ENCODE measurements around the gene SDK1. TPM values are rescaled to one million over a fixed set of nuclear protein-coding genes. Genes with fewer than 3 reads are reported as not detected.

Gene SDK1
- total and polyA plus RNA-seq, 10 of the 15 experiments (the other 5 are each of a cell fraction or from before 2014, with no cell fraction given), result 0.14 to 0.33 TPM; not detected in 8

GRCh38 chr7:3973264-3973663 lies 672.2 kb downstream of the SDK1 start:
- Histone ChIP-seq H4K20me1 (ENCODE audit: control insufficient read depth, insufficient read depth) (no peaks in the 10 kb centered on the region), H3K79me2 (ENCODE audit: control insufficient read depth, insufficient read depth, low read length) (no peaks in the 10 kb centered on the region), H3K27me3 (replicated peaks in 1 of 2; ENCODE audit: control insufficient read depth in 2 of 2, insufficient read depth in 2 of 2, low read length in 1 of 2) (no peaks in the 10 kb centered on the region), H3K36me3 (ENCODE audit: control insufficient read depth in 2 of 2, insufficient read depth in 2 of 2, low read length in 1 of 2) (no peaks in the 10 kb centered on the region), H3K27ac (ENCODE audit: control insufficient read depth, insufficient read depth) (no peak overlapping the region), H2AFZ (ENCODE audit: control insufficient read depth, low read depth, low read length) (no peak overlapping the region), H3K4me3 (no peak overlapping the region), H3K4me1 (ENCODE audit: control insufficient read depth, insufficient read depth, low read length) (no peaks in the 10 kb centered on the region), H3K9me3 (replicated peaks; ENCODE audit: control insufficient read depth, insufficient read depth, low read length) (peaks cover 3% of the 10 kb centered on the region; the same call in 1 of the 3 replicates), H3K4me2 (ENCODE audit: control insufficient read depth, insufficient read depth) (no peak overlapping the region), H3K9ac (ENCODE audit: control insufficient read depth, insufficient read depth, low read length) (no peak overlapping the region)
- FAIRE-seq (no peak), ATAC-seq (no peak), DNase-seq (ENCODE audit: low read depth, low spot score) (no peak)
- intact Hi-C loops (cut with micrococcal nuclease; ENCODE audit: unreplicated experiment), result no loop called here
- 20% methylated on average over 3 of the region's 3 CpGs for WGBS (ENCODE audit: insufficient coverage, insufficient replicate concordance, low lambda C conversion rate, missing lambda C conversion rate)
- ChIA-PET SMC1A (ENCODE audit: uncharacterized antibody, unreplicated experiment) (no interaction called here), POLR2A (no interaction called here), RAD21 (ENCODE audit: unreplicated experiment) (no interaction called here), CTCF (no interaction called here)
- TF ChIP-seq POLR2AphosphoS2 (IDR thresholded peaks at IDR 0.05; ENCODE audit: low read depth, low read length), result no peak
- no peak for TF ChIP-seq YBX1 (IDR thresholded peaks at IDR 0.05)
- TF ChIP-seq TCF7 (IDR thresholded peaks at IDR 0.05; ENCODE audit: borderline replicate concordance), result no peak
- TF ChIP-seq PRDM15 (CRISPR knock-in tag; IDR thresholded peaks at IDR 0.05), result no peak
- no peak for TF ChIP-seq MEF2A (IDR thresholded peaks at IDR 0.05; ENCODE audit: insufficient read depth, low read depth, low read length)
- TF ChIP-seq JUNB (IDR thresholded peaks at IDR 0.05), result no peak
- TF ChIP-seq SMARCA5 (IDR thresholded peaks at IDR 0.05), result no peak
- TF ChIP-seq, protein P1, sequence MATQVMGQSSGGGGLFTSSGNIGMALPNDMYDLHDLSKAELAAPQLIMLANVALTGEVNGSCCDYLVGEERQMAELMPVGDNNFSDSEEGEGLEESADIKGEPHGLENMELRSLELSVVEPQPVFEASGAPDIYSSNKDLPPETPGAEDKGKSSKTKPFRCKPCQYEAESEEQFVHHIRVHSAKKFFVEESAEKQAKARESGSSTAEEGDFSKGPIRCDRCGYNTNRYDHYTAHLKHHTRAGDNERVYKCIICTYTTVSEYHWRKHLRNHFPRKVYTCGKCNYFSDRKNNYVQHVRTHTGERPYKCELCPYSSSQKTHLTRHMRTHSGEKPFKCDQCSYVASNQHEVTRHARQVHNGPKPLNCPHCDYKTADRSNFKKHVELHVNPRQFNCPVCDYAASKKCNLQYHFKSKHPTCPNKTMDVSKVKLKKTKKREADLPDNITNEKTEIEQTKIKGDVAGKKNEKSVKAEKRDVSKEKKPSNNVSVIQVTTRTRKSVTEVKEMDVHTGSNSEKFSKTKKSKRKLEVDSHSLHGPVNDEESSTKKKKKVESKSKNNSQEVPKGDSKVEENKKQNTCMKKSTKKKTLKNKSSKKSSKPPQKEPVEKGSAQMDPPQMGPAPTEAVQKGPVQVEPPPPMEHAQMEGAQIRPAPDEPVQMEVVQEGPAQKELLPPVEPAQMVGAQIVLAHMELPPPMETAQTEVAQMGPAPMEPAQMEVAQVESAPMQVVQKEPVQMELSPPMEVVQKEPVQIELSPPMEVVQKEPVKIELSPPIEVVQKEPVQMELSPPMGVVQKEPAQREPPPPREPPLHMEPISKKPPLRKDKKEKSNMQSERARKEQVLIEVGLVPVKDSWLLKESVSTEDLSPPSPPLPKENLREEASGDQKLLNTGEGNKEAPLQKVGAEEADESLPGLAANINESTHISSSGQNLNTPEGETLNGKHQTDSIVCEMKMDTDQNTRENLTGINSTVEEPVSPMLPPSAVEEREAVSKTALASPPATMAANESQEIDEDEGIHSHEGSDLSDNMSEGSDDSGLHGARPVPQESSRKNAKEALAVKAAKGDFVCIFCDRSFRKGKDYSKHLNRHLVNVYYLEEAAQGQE (IDR thresholded peaks at IDR 0.05; ENCODE audit: low read depth, low read length), result no peak
- no peak for TF ChIP-seq RAD51 (IDR thresholded peaks at IDR 0.05)
- TF ChIP-seq, protein P2, sequence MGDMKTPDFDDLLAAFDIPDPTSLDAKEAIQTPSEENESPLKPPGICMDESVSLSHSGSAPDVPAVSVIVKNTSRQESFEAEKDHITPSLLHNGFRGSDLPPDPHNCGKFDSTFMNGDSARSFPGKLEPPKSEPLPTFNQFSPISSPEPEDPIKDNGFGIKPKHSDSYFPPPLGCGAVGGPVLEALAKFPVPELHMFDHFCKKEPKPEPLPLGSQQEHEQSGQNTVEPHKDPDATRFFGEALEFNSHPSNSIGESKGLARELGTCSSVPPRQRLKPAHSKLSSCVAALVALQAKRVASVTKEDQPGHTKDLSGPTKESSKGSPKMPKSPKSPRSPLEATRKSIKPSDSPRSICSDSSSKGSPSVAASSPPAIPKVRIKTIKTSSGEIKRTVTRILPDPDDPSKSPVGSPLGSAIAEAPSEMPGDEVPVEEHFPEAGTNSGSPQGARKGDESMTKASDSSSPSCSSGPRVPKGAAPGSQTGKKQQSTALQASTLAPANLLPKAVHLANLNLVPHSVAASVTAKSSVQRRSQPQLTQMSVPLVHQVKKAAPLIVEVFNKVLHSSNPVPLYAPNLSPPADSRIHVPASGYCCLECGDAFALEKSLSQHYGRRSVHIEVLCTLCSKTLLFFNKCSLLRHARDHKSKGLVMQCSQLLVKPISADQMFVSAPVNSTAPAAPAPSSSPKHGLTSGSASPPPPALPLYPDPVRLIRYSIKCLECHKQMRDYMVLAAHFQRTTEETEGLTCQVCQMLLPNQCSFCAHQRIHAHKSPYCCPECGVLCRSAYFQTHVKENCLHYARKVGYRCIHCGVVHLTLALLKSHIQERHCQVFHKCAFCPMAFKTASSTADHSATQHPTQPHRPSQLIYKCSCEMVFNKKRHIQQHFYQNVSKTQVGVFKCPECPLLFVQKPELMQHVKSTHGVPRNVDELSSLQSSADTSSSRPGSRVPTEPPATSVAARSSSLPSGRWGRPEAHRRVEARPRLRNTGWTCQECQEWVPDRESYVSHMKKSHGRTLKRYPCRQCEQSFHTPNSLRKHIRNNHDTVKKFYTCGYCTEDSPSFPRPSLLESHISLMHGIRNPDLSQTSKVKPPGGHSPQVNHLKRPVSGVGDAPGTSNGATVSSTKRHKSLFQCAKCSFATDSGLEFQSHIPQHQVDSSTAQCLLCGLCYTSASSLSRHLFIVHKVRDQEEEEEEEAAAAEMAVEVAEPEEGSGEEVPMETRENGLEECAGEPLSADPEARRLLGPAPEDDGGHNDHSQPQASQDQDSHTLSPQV (IDR thresholded peaks at IDR 0.05), result no peak
- no peak for TF ChIP-seq ZNF274 (IDR thresholded peaks at IDR 0.05; ENCODE audit: insufficient read depth, insufficient read length)
- TF ChIP-seq MXI1 (IDR thresholded peaks at IDR 0.05; ENCODE audit: low read depth, low read length), result no peak
- TF ChIP-seq USF1 (IDR thresholded peaks at IDR 0.05; ENCODE audit: borderline replicate concordance, extremely low read length, insufficient read depth, low read depth, low read length), result no peak
- in situ Hi-C loops (cut with MboI), result no loop called here
- BruUV-seq (replicated peaks), result no TSS peak

Measured in GM12878 (cell line).